ENCODE measurements around the gene KMT5B. TPM values are rescaled to one million over a fixed set of nuclear protein-coding genes. Genes with fewer than 3 reads are reported as not detected.

KMT5B gene
- polyA plus RNA-seq, 2 of the 4 experiments (the other 2 are of a cell fraction) = 15.2 to 27.1 TPM

DNA sequence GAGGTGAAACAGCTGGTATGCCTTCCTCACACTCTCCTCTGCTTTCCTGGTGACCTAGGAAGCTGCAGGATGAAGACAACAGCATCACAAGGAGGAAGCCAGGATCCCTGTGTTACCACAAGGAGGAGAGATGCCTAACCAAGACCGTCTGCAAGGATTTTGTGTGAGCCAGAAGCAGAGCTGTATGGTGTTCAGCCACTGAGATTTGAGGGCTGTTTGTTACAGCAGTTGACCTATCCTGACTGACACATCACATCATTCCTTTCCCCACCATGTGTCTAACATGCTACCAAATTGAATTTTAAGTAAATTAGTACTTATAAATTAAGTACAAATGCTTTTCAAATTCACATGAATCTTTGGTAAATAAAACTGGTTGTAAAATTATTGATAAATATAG lies 83.0 kb downstream of the KMT5B start (continued):
- TF ChIP-seq SMC3 (IDR thresholded peaks at IDR 0.05) = no peak

DNA sequence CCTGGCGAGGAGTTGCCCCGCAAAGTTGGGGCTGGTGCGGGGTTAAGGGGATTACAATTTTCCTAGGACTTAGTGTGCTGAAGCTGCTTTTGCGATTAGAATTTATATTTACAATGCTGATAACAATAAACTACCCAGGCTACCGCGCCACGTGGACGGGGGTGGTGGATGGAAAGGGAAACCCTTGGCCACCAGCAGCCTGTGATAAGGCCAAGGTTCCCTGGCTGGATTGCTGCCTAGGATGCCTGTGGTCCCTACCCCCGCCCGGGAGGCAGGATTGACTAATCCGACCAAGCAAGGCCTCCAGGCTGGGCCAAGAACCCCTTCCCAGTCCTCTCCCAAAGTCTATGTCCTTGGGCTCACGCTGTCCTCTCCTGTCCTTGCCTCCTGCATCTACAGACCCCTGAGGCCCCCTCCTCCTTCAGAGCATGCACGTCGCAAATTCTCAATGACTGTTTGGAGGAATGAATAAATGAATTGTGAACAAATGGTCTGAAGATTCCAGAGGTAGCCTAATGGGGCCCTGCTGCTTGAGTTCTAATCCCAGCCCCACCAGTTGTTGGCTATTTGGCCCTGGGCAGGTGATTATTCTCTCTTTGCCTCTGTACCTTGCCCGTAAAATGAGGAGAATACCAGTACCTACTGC lies 84.3 kb downstream of the KMT5B start:
- ATAC-seq = no peak
- no peak for DNase-seq (ENCODE audit: low read depth in 1 of 2, low spot score in 1 of 2)
- POLR2A ChIA-PET = no interaction called here
- CTCF ChIA-PET = interaction anchor here (1.3 kb wide), 1 partner anchor 26 kb away, joined by 4 read pairs; no protein-coding TSS in a partner anchor
- H3K4me3 ChIP-seq = no peak overlapping the region
- peaks cover 21% of the 10 kb centered on the region for H3K9me3 ChIP-seq
- H3K4me1 ChIP-seq = peaks cover 14% of the 10 kb centered on the region
- no peak overlapping the region for H3K27ac ChIP-seq
- no peak overlapping the region for H3K4me2 ChIP-seq
- TF ChIP-seq, protein P1, sequence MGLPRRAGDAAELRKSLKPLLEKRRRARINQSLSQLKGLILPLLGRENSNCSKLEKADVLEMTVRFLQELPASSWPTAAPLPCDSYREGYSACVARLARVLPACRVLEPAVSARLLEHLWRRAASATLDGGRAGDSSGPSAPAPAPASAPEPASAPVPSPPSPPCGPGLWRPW (IDR thresholded peaks at IDR 0.05) = no peak
- TF ChIP-seq, protein P2, sequence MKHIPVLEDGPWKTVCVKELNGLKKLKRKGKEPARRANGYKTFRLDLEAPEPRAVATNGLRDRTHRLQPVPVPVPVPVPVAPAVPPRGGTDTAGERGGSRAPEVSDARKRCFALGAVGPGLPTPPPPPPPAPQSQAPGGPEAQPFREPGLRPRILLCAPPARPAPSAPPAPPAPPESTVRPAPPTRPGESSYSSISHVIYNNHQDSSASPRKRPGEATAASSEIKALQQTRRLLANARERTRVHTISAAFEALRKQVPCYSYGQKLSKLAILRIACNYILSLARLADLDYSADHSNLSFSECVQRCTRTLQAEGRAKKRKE (CRISPR knock-in tag; IDR thresholded peaks at IDR 0.05; ENCODE audit: low read depth) = no peak
- TF ChIP-seq SMC3 (IDR thresholded peaks at IDR 0.05) (no peak), ZNF302 (CRISPR knock-in tag; IDR thresholded peaks at IDR 0.05) (no peak), FOSB (CRISPR knock-in tag; IDR thresholded peaks at IDR 0.05) (no peak), CEBPB (IDR thresholded peaks at IDR 0.05) (no peak), TFCP2L1 (CRISPR knock-in tag; IDR thresholded peaks at IDR 0.05) (no peak), RARB (CRISPR knock-in tag; IDR thresholded peaks at IDR 0.05) (no peak)
- TF ChIP-seq, protein P3, sequence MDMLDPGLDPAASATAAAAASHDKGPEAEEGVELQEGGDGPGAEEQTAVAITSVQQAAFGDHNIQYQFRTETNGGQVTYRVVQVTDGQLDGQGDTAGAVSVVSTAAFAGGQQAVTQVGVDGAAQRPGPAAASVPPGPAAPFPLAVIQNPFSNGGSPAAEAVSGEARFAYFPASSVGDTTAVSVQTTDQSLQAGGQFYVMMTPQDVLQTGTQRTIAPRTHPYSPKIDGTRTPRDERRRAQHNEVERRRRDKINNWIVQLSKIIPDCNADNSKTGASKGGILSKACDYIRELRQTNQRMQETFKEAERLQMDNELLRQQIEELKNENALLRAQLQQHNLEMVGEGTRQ (IDR thresholded peaks at IDR 0.05) = no peak
- FAIRE-seq = no peak
- WGBS (ENCODE audit: missing lambda C conversion rate) = 81% methylated on average over 12 of the region's 15 CpGs

DNA sequence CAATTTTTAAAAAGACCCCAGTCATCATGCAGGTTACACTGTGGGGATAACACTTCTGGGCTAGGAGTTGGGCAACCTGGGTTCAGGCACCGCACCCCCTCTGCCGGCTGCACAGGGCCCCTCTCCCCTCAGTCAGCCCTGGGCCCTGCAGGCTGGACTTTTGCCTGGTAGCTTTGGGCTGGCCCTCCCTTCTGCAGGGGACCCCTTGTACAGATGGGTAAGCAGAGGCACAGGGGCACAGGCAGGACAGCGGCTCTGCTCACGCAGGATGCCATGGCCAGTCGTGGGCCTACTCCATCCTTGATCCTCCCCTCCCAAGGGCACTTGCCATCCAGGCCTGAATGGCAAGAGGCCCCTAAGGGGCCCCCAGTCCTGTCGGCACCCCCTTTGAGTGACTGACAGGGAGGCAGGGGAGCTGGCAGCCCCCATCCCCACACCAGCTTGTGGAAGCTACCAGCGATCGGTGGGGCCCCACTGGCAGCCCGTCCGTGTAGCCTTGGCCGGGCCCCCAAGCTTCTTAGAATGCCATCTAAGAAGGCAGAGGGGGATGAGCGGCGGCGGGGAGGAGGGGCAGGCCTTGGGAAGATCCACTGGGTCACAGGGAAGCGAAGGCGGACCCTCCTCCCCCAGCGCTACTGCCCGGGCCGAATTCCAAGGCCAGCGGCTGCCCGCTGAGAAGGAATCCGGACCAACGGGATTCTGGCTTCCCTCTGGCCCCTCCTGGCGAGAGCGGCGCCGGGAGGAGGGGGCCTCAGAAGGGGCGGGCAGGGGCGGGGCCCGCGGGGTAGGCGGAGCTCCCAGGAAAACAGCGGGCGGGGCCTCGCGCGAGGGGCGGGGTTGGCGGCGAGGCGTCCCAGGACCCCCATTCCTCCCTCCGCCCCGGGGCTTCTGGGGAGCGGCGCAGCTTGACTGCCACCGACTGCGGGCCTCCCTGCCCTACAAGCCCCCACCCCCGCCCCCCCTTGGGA lies 85.1 kb downstream of the KMT5B start:
- WGBS (ENCODE audit: missing lambda C conversion rate) = 71% methylated on average over 14 of the region's 48 CpGs
- CTCF ChIA-PET = interaction anchor here (1.3 kb wide), 2 partner anchors 13 to 27 kb away, joined by 3 to 4 read pairs; no protein-coding TSS in a partner anchor
- peaks cover 15% of the 10 kb centered on the region for H3K9me3 ChIP-seq
- POLR2A ChIA-PET = no interaction called here
- DNase-seq (ENCODE audit: low read depth in 1 of 2, low spot score in 1 of 2) (no peak), FAIRE-seq (no peak), ATAC-seq (no peak)
- TF ChIP-seq CHD2 (IDR thresholded peaks at IDR 0.05; ENCODE audit: low read length, partially characterized antibody) (no peak), CHD4 (IDR thresholded peaks at IDR 0.05; ENCODE audit: borderline replicate concordance) (no peak), FOSB (CRISPR knock-in tag; IDR thresholded peaks at IDR 0.05) (no peak), CEBPB (IDR thresholded peaks at IDR 0.05) (no peak), HOXB5 (CRISPR knock-in tag; IDR thresholded peaks at IDR 0.05) (no peak), FOXS1 (CRISPR knock-in tag; IDR thresholded peaks at IDR 0.05) (no peak), RFX5 (IDR thresholded peaks at IDR 0.05) (no peak)
- TF ChIP-seq, protein P4, sequence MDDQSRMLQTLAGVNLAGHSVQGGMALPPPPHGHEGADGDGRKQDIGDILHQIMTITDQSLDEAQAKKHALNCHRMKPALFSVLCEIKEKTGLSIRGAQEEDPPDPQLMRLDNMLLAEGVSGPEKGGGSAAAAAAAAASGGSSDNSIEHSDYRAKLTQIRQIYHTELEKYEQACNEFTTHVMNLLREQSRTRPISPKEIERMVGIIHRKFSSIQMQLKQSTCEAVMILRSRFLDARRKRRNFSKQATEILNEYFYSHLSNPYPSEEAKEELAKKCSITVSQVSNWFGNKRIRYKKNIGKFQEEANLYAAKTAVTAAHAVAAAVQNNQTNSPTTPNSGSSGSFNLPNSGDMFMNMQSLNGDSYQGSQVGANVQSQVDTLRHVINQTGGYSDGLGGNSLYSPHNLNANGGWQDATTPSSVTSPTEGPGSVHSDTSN (IDR thresholded peaks at IDR 0.05) = no peak
- no peak overlapping the region; the same call in 2 of the 3 replicates for H3K4me2 ChIP-seq
- H3K4me3 ChIP-seq = no peak overlapping the region
- no peak overlapping the region for H3K27ac ChIP-seq
- peaks cover 22% of the 10 kb centered on the region for H3K4me1 ChIP-seq

DNA sequence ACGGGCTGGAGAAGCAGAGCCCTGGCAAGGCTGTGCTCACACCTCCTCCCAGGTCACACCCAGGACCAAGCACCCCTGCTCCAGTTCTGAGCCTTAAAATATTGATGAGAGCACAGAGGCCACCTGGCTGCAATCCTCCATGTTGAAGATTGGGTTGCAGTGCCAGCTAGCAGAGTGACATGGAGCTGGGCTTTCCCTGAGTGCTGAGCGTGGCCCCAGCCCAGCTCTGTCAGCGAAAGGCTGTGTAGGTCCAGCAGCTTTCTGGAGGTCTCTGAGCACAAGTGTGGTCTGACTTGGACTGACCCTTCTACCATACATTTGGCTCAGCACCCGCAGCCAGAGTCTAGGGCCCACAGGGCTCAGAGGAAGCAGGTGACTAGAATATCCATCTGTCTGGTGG lies 87.9 kb downstream of the KMT5B start:
- Histone ChIP-seq H3K4me3 (no peak overlapping the region), H3K4me2 (no peak overlapping the region), H3K4me1 (peaks cover 34% of the 10 kb centered on the region), H3K27ac (no peak overlapping the region; a peak in 1 of 6 replicates), H3K9me3 (no peaks in the 10 kb centered on the region)
- CTCF ChIA-PET = interaction anchor here (1.0 to 1.1 kb wide), 2 partner anchors 13 to 173 kb away, joined by 3 read pairs; no protein-coding TSS in a partner anchor
- FAIRE-seq (no peak), ATAC-seq (no peak), DNase-seq (ENCODE audit: low read depth in 1 of 2, low spot score in 1 of 2) (no peak)
- POLR2A ChIA-PET = no interaction called here
- WGBS (ENCODE audit: missing lambda C conversion rate) = 88% methylated on average over 4 of the region's 4 CpGs
- no peak for TF ChIP-seq POLR2A (IDR thresholded peaks at IDR 0.05; ENCODE audit: low read length)
- TF ChIP-seq EP300 (IDR thresholded peaks at IDR 0.05) = no peak
- TF ChIP-seq PHF8 (IDR thresholded peaks at IDR 0.05; ENCODE audit: borderline replicate concordance, low read depth) = no peak
- TF ChIP-seq BHLHE40 (IDR thresholded peaks at IDR 0.05; ENCODE audit: low read depth, low read length) = no peak
- TF ChIP-seq, protein P4 (IDR thresholded peaks at IDR 0.05) = no peak
- TF ChIP-seq GATA3 (IDR thresholded peaks at IDR 0.05; ENCODE audit: borderline replicate concordance) = no peak
- TF ChIP-seq HEYL (CRISPR knock-in tag; IDR thresholded peaks at IDR 0.05) = no peak
- no peak for TF ChIP-seq FOSL2 (IDR thresholded peaks at IDR 0.05)
- TF ChIP-seq FOSL2 (CRISPR knock-in tag; IDR thresholded peaks at IDR 0.05) = no peak
- TF ChIP-seq RAD21 (conservative IDR thresholded peaks at IDR 0.05 in 1 of 2, IDR thresholded peaks at IDR 0.05 in 1 of 2) = no peak
- TF ChIP-seq, protein P5, sequence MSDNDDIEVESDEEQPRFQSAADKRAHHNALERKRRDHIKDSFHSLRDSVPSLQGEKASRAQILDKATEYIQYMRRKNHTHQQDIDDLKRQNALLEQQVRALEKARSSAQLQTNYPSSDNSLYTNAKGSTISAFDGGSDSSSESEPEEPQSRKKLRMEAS (IDR thresholded peaks at IDR 0.05) = no peak
- TF ChIP-seq FOSB (CRISPR knock-in tag; IDR thresholded peaks at IDR 0.05) = no peak
- TF ChIP-seq CHD4 (IDR thresholded peaks at IDR 0.05; ENCODE audit: borderline replicate concordance) = no peak
- no peak for TF ChIP-seq FOXS1 (CRISPR knock-in tag; IDR thresholded peaks at IDR 0.05)
- TF ChIP-seq CHD2 (IDR thresholded peaks at IDR 0.05; ENCODE audit: low read length, partially characterized antibody) = no peak
- no peak for TF ChIP-seq JUNB (IDR thresholded peaks at IDR 0.05)
